H9 (cell line): ENCODE measurements around the gene LGALS9. TPM values are rescaled to one million over a fixed set of nuclear protein-coding genes. Genes with fewer than 3 reads are reported as not detected.

ENCODE experiments used
- DNase-seq: peaks from one replicate; pipeline ENCODE4 v3.0.0-alpha.2; 2017
- H2AFZ ChIP-seq: one replicate; pipeline ENCODE4 v1.6.1; 2013; ENCODE audit warnings: mild to moderate bottlenecking, low read length, control low read depth, moderate library complexity
- H2AK5ac ChIP-seq: 2 replicates; pipeline ENCODE4 v1.6.1; 2013; ENCODE audit warnings: low read length, control low read depth, mixed read lengths; ENCODE audit not compliant: insufficient read length
- H2BK120ac ChIP-seq: one replicate; pipeline ENCODE4 v1.6.1; 2013; ENCODE audit warnings: low read depth, mild to moderate bottlenecking, low read length, control low read depth, inconsistent platforms; ENCODE audit not compliant: poor library complexity, severe bottlenecking
- H2BK12ac ChIP-seq: 2 replicates; pipeline ENCODE4 v1.6.1; 2013; ENCODE audit warnings: low read length, control low read depth, mixed read lengths, low read depth; ENCODE audit not compliant: insufficient read length
- H2BK15ac ChIP-seq: 2 replicates; pipeline ENCODE4 v1.6.1; 2013; ENCODE audit warnings: low read depth, low read length, control low read depth
- H2BK20ac ChIP-seq: one replicate; pipeline ENCODE4 v1.6.1; 2013; ENCODE audit warnings: low read depth, mild to moderate bottlenecking, low read length, control low read depth, inconsistent platforms; ENCODE audit not compliant: poor library complexity, severe bottlenecking
- H2BK5ac ChIP-seq: 2 replicates; pipeline ENCODE4 v1.6.1; 2013; ENCODE audit warnings: low read length, control low read depth, mixed read lengths; ENCODE audit not compliant: insufficient read length
- H3K14ac ChIP-seq: 2 replicates; pipeline ENCODE4 v1.6.1; 2013; ENCODE audit warnings: low read length, control low read depth; ENCODE audit not compliant: insufficient read depth
- H3K18ac ChIP-seq: 2 replicates; pipeline ENCODE4 v1.6.1; 2013; ENCODE audit warnings: low read depth, mild to moderate bottlenecking, mixed read lengths, low read length, control low read depth; ENCODE audit not compliant: insufficient read length
- H3K23ac ChIP-seq: 2 replicates; pipeline ENCODE4 v1.6.1; 2013; ENCODE audit warnings: low read length, control low read depth, mixed read lengths, low read depth; ENCODE audit not compliant: insufficient read length
- H3K23me2 ChIP-seq: 2 replicates; pipeline ENCODE4 v1.6.1; 2013; ENCODE audit warnings: low read depth, mild to moderate bottlenecking, mixed read lengths, low read length, control low read depth; ENCODE audit not compliant: insufficient read length, poor library complexity, severe bottlenecking
- H3K27ac ChIP-seq: 2 replicates; pipeline ENCODE4 v1.5.1; 2013; ENCODE audit warnings: low read length, control low read depth, mixed read lengths, low read depth; ENCODE audit not compliant: insufficient read length
- H3K27me3 ChIP-seq: 2 replicates; pipeline ENCODE4 v1.6.1; 2013; ENCODE audit warnings: low read length, control low read depth, inconsistent platforms; ENCODE audit not compliant: insufficient read depth
- H3K4ac ChIP-seq: 2 replicates; pipeline ENCODE4 v1.6.1; 2013; ENCODE audit warnings: low read depth, mild to moderate bottlenecking, control low read depth, inconsistent platforms, low read length, moderate library complexity
- H3K4me1 ChIP-seq: 2 replicates; pipeline ENCODE4 v1.6.1; 2013; ENCODE audit warnings: low read length, control low read depth, inconsistent platforms; ENCODE audit not compliant: insufficient read depth
- H3K4me2 ChIP-seq: 2 replicates; pipeline ENCODE4 v1.6.1; 2013; ENCODE audit warnings: low read length, control low read depth, mixed read lengths; ENCODE audit not compliant: insufficient read length, insufficient read depth
- H3K56ac ChIP-seq: 2 replicates; pipeline ENCODE4 v1.6.1; 2013; ENCODE audit warnings: low read depth, mild to moderate bottlenecking, mixed read lengths, low read length, control low read depth; ENCODE audit not compliant: insufficient read length
- H3K79me1 ChIP-seq: 2 replicates; pipeline ENCODE4 v1.6.1; 2013; ENCODE audit warnings: low read depth, mild to moderate bottlenecking, moderate library complexity, low read length, control low read depth, inconsistent platforms; ENCODE audit not compliant: insufficient read depth, poor library complexity, severe bottlenecking
- H3K79me2 ChIP-seq: 2 replicates; pipeline ENCODE4 v1.6.1; 2013; ENCODE audit warnings: low read length, control low read depth, inconsistent platforms; ENCODE audit not compliant: insufficient read depth
- H3K9ac ChIP-seq: 2 replicates; pipeline ENCODE4 v1.6.1; 2013; ENCODE audit warnings: low read length, control low read depth, mixed read lengths; ENCODE audit not compliant: insufficient read length; ENCODE audit errors: extremely low read depth
- H3K9me3 ChIP-seq: one replicate; pipeline ENCODE4 v1.6.1; 2013; ENCODE audit warnings: low read depth, low read length, inconsistent platforms; ENCODE audit not compliant: control insufficient read depth
- H3T11ph ChIP-seq: one replicate; pipeline ENCODE4 v1.6.1; 2013; ENCODE audit warnings: mild to moderate bottlenecking, low read length, control low read depth, inconsistent platforms
- H4K20me1 ChIP-seq: one replicate; pipeline ENCODE4 v1.6.1; 2013; ENCODE audit not compliant: control insufficient read depth, insufficient read length, insufficient read depth
- H4K5ac ChIP-seq: 2 replicates; pipeline ENCODE4 v1.6.1; 2013; ENCODE audit warnings: low read depth, mild to moderate bottlenecking, mixed read lengths, low read length, control low read depth; ENCODE audit not compliant: insufficient read length
- H4K8ac ChIP-seq: replicated peaks from 2 replicates; pipeline ENCODE4 v1.6.1; 2013; ENCODE audit warnings: low read length, control low read depth, mixed read lengths, low read depth; ENCODE audit not compliant: insufficient read length
- H4K91ac ChIP-seq: 2 replicates; pipeline ENCODE4 v1.6.1; 2013; ENCODE audit warnings: low read depth, mild to moderate bottlenecking, moderate library complexity, mixed read lengths, low read length, control low read depth; ENCODE audit not compliant: insufficient read length
- H3K27ac Mint-ChIP-seq, 3 experiments: 2 replicates in 2 of 3; 3 replicates in 1 of 3; pipeline ENCODE4 v1.8.0; 2020 to 2021; ENCODE audit warnings: mixed read lengths in 3 of 3, mild to moderate bottlenecking in 1 of 3, moderate library complexity in 1 of 3
- H3K27me3 Mint-ChIP-seq: 2 replicates; pipeline ENCODE4 v1.8.0; 2021; ENCODE audit warnings: low read depth, mild to moderate bottlenecking, moderate library complexity, mixed read lengths
- H3K36me3 Mint-ChIP-seq, 3 experiments: 2 replicates in 2 of 3; 3 replicates in 1 of 3; pipeline ENCODE4 v1.8.0; 2020 to 2021; ENCODE audit warnings: low read depth in 3 of 3, mixed read lengths in 3 of 3; ENCODE audit not compliant: insufficient read depth in 1 of 3
- H3K4me1 Mint-ChIP-seq, 2 experiments: 2 replicates each; pipeline ENCODE4 v1.8.0; 2020; ENCODE audit warnings: mixed read lengths in 2 of 2
- H3K4me3 Mint-ChIP-seq, 2 experiments: 2 replicates in 1 of 2; 3 replicates in 1 of 2; pipeline ENCODE4 v1.8.0; 2020 to 2021; ENCODE audit warnings: mild to moderate bottlenecking in 2 of 2, mixed read lengths in 2 of 2, moderate library complexity in 1 of 2
- H3K9me3 Mint-ChIP-seq, 2 experiments: 2 replicates in 1 of 2; 3 replicates in 1 of 2; pipeline ENCODE4 v1.8.0; 2020; ENCODE audit warnings: mild to moderate bottlenecking in 2 of 2, mixed read lengths in 2 of 2, moderate library complexity in 1 of 2
- WGBS: extraction: QIAGEN DNeasy Blood & Tissue Kit; methylation state at CpG from one replicate; pipeline ENCODE4 v1.1.7; 2013; ENCODE audit warnings: missing lambda C conversion rate, low lambda C conversion rate, mixed read lengths; ENCODE audit not compliant: insufficient read length; ENCODE audit errors: extremely low coverage; 5-methylcytosine and 5-hydroxymethylcytosine counted together
- total RNA-seq: library from RNA; stranded (reverse); gene quantifications from 2 replicates; pipeline ENCODE4 v1.2.1, GENCODE V29; 2021
- TF ChIP-seq, protein P1 (sequence below): fragments of 200-600 bp; sonication (generic); conservative IDR thresholded peaks from 3 replicates; pipeline ENCODE4 v1.8.0; 2021; ENCODE audit warnings: antibody characterized with exemption, mild to moderate bottlenecking

Gene LGALS9
- total RNA-seq, 1 experiment from 2014 or later = 2.5 TPM

GRCh38 chr17:27598337-27599050 lies 32.5 kb upstream of the LGALS9 start:
- Histone ChIP-seq H3K18ac (no peak overlapping the region), H3K14ac (no peak overlapping the region), H2BK20ac (no peak overlapping the region), H3K27ac (no peak overlapping the region), H3K9ac (no peak overlapping the region), H3K4ac (no peak overlapping the region), H4K20me1 (no peaks in the 10 kb centered on the region), H4K91ac (no peak overlapping the region), H2BK15ac (no peak overlapping the region), H2BK5ac (no peak overlapping the region), H3K4me2 (no peak overlapping the region), H3K79me1 (no peaks in the 10 kb centered on the region), H2BK120ac (no peak overlapping the region), H4K5ac (no peak overlapping the region), H3K4me1 (no peaks in the 10 kb centered on the region), H3K56ac (no peak overlapping the region), H3K23ac (no peak overlapping the region), H3K9me3 (no peaks in the 10 kb centered on the region), H3K23me2 (no peaks in the 10 kb centered on the region), H4K8ac (no peak overlapping the region), H3K79me2 (no peaks in the 10 kb centered on the region), H3K27me3 (no peaks in the 10 kb centered on the region), H3T11ph (no peak overlapping the region), H2AK5ac (no peak overlapping the region), H2BK12ac (no peak overlapping the region), H2AFZ (no peak overlapping the region)
- H3K4me1 Mint-ChIP-seq = peaks cover 6 to 8% of the 10 kb centered on the region in 2 experiments
- no peak overlapping the region for H3K4me3 Mint-ChIP-seq
- no peaks in the 10 kb centered on the region for H3K27me3 Mint-ChIP-seq
- TF ChIP-seq, protein P1, sequence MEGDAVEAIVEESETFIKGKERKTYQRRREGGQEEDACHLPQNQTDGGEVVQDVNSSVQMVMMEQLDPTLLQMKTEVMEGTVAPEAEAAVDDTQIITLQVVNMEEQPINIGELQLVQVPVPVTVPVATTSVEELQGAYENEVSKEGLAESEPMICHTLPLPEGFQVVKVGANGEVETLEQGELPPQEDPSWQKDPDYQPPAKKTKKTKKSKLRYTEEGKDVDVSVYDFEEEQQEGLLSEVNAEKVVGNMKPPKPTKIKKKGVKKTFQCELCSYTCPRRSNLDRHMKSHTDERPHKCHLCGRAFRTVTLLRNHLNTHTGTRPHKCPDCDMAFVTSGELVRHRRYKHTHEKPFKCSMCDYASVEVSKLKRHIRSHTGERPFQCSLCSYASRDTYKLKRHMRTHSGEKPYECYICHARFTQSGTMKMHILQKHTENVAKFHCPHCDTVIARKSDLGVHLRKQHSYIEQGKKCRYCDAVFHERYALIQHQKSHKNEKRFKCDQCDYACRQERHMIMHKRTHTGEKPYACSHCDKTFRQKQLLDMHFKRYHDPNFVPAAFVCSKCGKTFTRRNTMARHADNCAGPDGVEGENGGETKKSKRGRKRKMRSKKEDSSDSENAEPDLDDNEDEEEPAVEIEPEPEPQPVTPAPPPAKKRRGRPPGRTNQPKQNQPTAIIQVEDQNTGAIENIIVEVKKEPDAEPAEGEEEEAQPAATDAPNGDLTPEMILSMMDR = no peak
- no peak for DNase-seq
- H3K27ac Mint-ChIP-seq = peak overlapping the region in 1 of 3 experiments; percentile 56; a peak in 2 of 7 replicates
- H3K36me3 Mint-ChIP-seq = peaks cover 9 to 39% (median 22%) of the 10 kb centered on the region in 3 experiments; a peak in 6 of 7 replicates
- no CpG with 5 or more reads among the region's 17 CpGs for WGBS
- H3K9me3 Mint-ChIP-seq = no peaks in the 10 kb centered on the region
